Breast epithelium (tissue), 4 donors: Measurements from ENCODE around the gene MAPKAP1. TPM values are rescaled to one million over a fixed set of nuclear protein-coding genes. Genes with fewer than 3 reads are reported as not detected.

ENCODE experiments used
- DNase-seq, 2 donors: peaks; one replicate each; pipeline ENCODE4 v3.0.0-alpha.2; 2019; ENCODE audit warnings: low spot score in 2 of 2
- H3K27ac ChIP-seq, 2 donors: fragments of 200-600 bp; sonication (generic) in 1 of 2; one replicate each; pipeline ENCODE4 v1.5.1; 2016 to 2019; ENCODE audit warnings: mild to moderate bottlenecking in 1 of 2
- H3K27me3 ChIP-seq, 2 donors: fragments of 200-600 bp; sonication (generic) in 1 of 2; one replicate each; pipeline versions ENCODE4 v1.5.1 to v1.6.0; 2017 to 2019; ENCODE audit warnings: control low read depth in 1 of 2, mild to moderate bottlenecking in 1 of 2
- H3K36me3 ChIP-seq: fragments of 200-600 bp; one replicate; pipeline ENCODE4 v1.5.1; 2019
- H3K4me1 ChIP-seq, 2 donors: fragments of 200-600 bp; sonication (generic); one replicate each; pipeline ENCODE4 v1.5.1; 2016 to 2019; ENCODE audit warnings: control low read depth in 1 of 2
- H3K4me3 ChIP-seq, 3 donors: fragments of 200-600 bp; sonication (generic); 1 replicate in 2 of 3; 2 replicates in 1 of 3; pipeline ENCODE4 v1.5.1; 2016 to 2019; ENCODE audit warnings: mild to moderate bottlenecking in 3 of 3, moderate library complexity in 2 of 3
- H3K9me3 ChIP-seq, 2 donors: fragments of 200-600 bp; sonication (generic) in 1 of 2; one replicate each; pipeline ENCODE4 v1.5.1; 2016 to 2019; ENCODE audit warnings: control low read depth in 1 of 2
- CTCF ChIP-seq, 3 donors: fragments of 450-650 bp; IDR thresholded peaks; one replicate each; pipeline ENCODE4 v1.5.1; 2016 to 2017; ENCODE audit warnings: antibody characterized with exemption in 3 of 3, mild to moderate bottlenecking in 3 of 3, moderate library complexity in 3 of 3
- POLR2A ChIP-seq: fragments of 450-650 bp; IDR thresholded peaks from one replicate; pipeline ENCODE4 v1.6.1; 2016; ENCODE audit warnings: antibody characterized with exemption, mild to moderate bottlenecking, moderate library complexity
- POLR2AphosphoS5 ChIP-seq, 3 donors: sonication (generic); formaldehyde crosslinking; IDR thresholded peaks; one replicate each; pipeline ENCODE4 v1.6.1; 2017; ENCODE audit warnings: antibody characterized with exemption in 3 of 3
- intact Hi-C: fragments of 100-400 bp; cut with DNase I; formaldehyde crosslinking; loops from one replicate; pipeline ENCODE4 v1.15.1; 2023; ENCODE audit warnings: low total_unique reads
- total RNA-seq, 3 donors: library from RNA; depleted of rRNA; stranded (reverse); fragments of >200 nt; gene quantifications; one replicate each; pipeline ENCODE4 v1.1.0, GENCODE V29; 2016

MAPKAP1 gene
- total RNA-seq, 3 donors from 2014 or later: 61.3 to 81.9 (median 78.6) TPM

- intact Hi-C loops: loop anchor here (5.0 kb wide), 1 partner anchor 340 kb away; no protein-coding TSS in a partner anchor
- H3K27me3 ChIP-seq: no peaks in the 10 kb centered on the region
- peak within 1 kb of the TSS; percentile 73 to 92 (median 82) for H3K4me3 ChIP-seq
- no peaks in the 10 kb centered on the region for H3K9me3 ChIP-seq
- H3K4me1 ChIP-seq: no peaks in the 10 kb centered on the region
- H3K36me3 ChIP-seq: no peaks in the 10 kb centered on the region
- TF ChIP-seq POLR2A: no peak
- TF ChIP-seq POLR2AphosphoS5 (IDR thresholded peaks at IDR 0.05): peak in 1 of 3 donors; percentile 18
- peak within 1 kb of the TSS; percentile 83 to 96 for H3K27ac ChIP-seq
- peak in 1 of 2 donors; percentile 32 for DNase-seq
Observed at GRCh38 chr9:125747053-125747764, 40.2 kb upstream of the MAPKAP1 start, which contains the start of gene PBX3. TSS of gene PBX3 (plus strand) at chr9:125747373.

- H3K9me3 ChIP-seq: no peaks in the 10 kb centered on the region
- no peaks in the 10 kb centered on the region for H3K36me3 ChIP-seq
- no peaks in the 10 kb centered on the region for H3K4me1 ChIP-seq
- H3K27me3 ChIP-seq: no peaks in the 10 kb centered on the region
- TF ChIP-seq POLR2A (no peak), POLR2AphosphoS5 (IDR thresholded peaks at IDR 0.05) (no peak), CTCF (IDR thresholded peaks at IDR 0.05) (no peak)
- H3K4me3 ChIP-seq: peak overlapping the region; percentile 73 to 92 (median 82)
- no peak for DNase-seq
- H3K27ac ChIP-seq: peak overlapping the region; percentile 83 to 96
- intact Hi-C loops: loop anchor here (5.0 kb wide), 1 partner anchor 339 kb away; no protein-coding TSS in a partner anchor
Observed at GRCh38 chr9:125746774-125747052, 39.7 kb upstream of the MAPKAP1 start.

- Histone ChIP-seq H3K27me3 (no peaks in the 10 kb centered on the region), H3K9me3 (no peaks in the 10 kb centered on the region), H3K4me3 (peak overlapping the region; percentile 73 to 92 (median 82)), H3K27ac (peak overlapping the region; percentile 83 to 96), H3K36me3 (no peaks in the 10 kb centered on the region), H3K4me1 (no peaks in the 10 kb centered on the region)
- DNase-seq: peak; percentile 90 to 91
- TF ChIP-seq CTCF (IDR thresholded peaks at IDR 0.05): no peak
- no peak for TF ChIP-seq POLR2A
- TF ChIP-seq POLR2AphosphoS5 (IDR thresholded peaks at IDR 0.05): peak; percentile 32 to 47 (median 46)
- intact Hi-C loops: loop anchor here (5.0 kb wide), 1 partner anchor 339 kb away; no protein-coding TSS in a partner anchor
Observed at GRCh38 chr9:125746017-125746773, 39.2 kb upstream of the MAPKAP1 start.

GRCh38 chr9:125745682-125746016 is 38.6 kb upstream of the MAPKAP1 start:
- H3K4me1 ChIP-seq: no peaks in the 10 kb centered on the region
- peak overlapping the region; percentile 83 to 96 for H3K27ac ChIP-seq
- H3K36me3 ChIP-seq: no peaks in the 10 kb centered on the region
- DNase-seq: no peak
- no peaks in the 10 kb centered on the region for H3K9me3 ChIP-seq
- no peak for TF ChIP-seq POLR2AphosphoS5 (IDR thresholded peaks at IDR 0.05)
- no peak for TF ChIP-seq POLR2A
- no peak for TF ChIP-seq CTCF (IDR thresholded peaks at IDR 0.05)
- H3K27me3 ChIP-seq: no peaks in the 10 kb centered on the region
- intact Hi-C loops: loop anchor here (5.0 kb wide), 1 partner anchor 338 kb away; no protein-coding TSS in a partner anchor
- H3K4me3 ChIP-seq: peak overlapping the region; percentile 73 to 92 (median 82)

- H3K27ac ChIP-seq: no peak overlapping the region
- no peaks in the 10 kb centered on the region for H3K9me3 ChIP-seq
- no peak for DNase-seq
- no peaks in the 10 kb centered on the region for H3K4me1 ChIP-seq
- no peak for TF ChIP-seq POLR2A
- no peak for TF ChIP-seq POLR2AphosphoS5 (IDR thresholded peaks at IDR 0.05)
- TF ChIP-seq CTCF (IDR thresholded peaks at IDR 0.05): no peak
- H3K27me3 ChIP-seq: no peaks in the 10 kb centered on the region
- no peaks in the 10 kb centered on the region for H3K36me3 ChIP-seq
- intact Hi-C loops: loop anchor here (5.0 kb wide), 1 partner anchor 338 kb away; no protein-coding TSS in a partner anchor
- H3K4me3 ChIP-seq: no peak overlapping the region
Observed at GRCh38 chr9:125745018-125745417, 38.0 kb upstream of the MAPKAP1 start.
